Endothelial cell (in vitro differentiated cells): ENCODE data around the gene ZNF175. TPM values are rescaled to one million over a fixed set of nuclear protein-coding genes. Genes with fewer than 3 reads are reported as not detected.

Source experiments
- DNase-seq: peaks from one replicate; pipeline ENCODE4 v3.0.0; 2021; ENCODE audit warnings: low spot score
- H3K27ac Mint-ChIP-seq: one replicate; pipeline ENCODE4 v1.8.0; 2021; ENCODE audit warnings: mixed read lengths, inconsistent platforms; ENCODE audit not compliant: unreplicated experiment
- H3K27me3 Mint-ChIP-seq: one replicate; pipeline ENCODE4 v1.8.0; 2021; ENCODE audit warnings: mild to moderate bottlenecking, moderate library complexity, mixed read lengths, inconsistent platforms; ENCODE audit not compliant: unreplicated experiment
- H3K36me3 Mint-ChIP-seq: one replicate; pipeline ENCODE4 v1.8.0; 2021; ENCODE audit warnings: mild to moderate bottlenecking, low read depth, mixed read lengths, inconsistent platforms; ENCODE audit not compliant: unreplicated experiment
- H3K4me1 Mint-ChIP-seq: one replicate; pipeline ENCODE4 v1.8.0; 2021; ENCODE audit warnings: mild to moderate bottlenecking, mixed read lengths, inconsistent platforms; ENCODE audit not compliant: unreplicated experiment
- H3K4me3 Mint-ChIP-seq: one replicate; pipeline ENCODE4 v1.8.0; 2021; ENCODE audit warnings: mild to moderate bottlenecking, mixed read lengths, inconsistent platforms; ENCODE audit not compliant: unreplicated experiment
- H3K9me3 Mint-ChIP-seq: one replicate; pipeline ENCODE4 v1.8.0; 2021; ENCODE audit warnings: mixed read lengths, inconsistent platforms; ENCODE audit not compliant: unreplicated experiment
- CTCF ChIP-seq: fragments of 200-600 bp; sonication (generic); IDR thresholded peaks from one replicate; pipeline ENCODE4 v1.5.0; 2021; ENCODE audit warnings: antibody characterized with exemption; ENCODE audit not compliant: unreplicated experiment
- total RNA-seq: library from RNA; stranded (reverse); fragmentation: NEBNext Ultra II Directional; extraction: Animal tissue kit (Norgen Biotek cat#: 25700); gene quantifications from one replicate; pipeline ENCODE4 v1.2.1, GENCODE V29; 2021; ENCODE audit not compliant: unreplicated experiment

ZNF175 gene
- total RNA-seq, 1 donor from 2014 or later, result 18.3 TPM

- DNase-seq, result peak; percentile 92
- Mint-ChIP-seq H3K27me3 (peaks cover 9% of the 10 kb centered on the region), H3K36me3 (no peaks in the 10 kb centered on the region), H3K4me3 (no peak overlapping the region), H3K9me3 (no peaks in the 10 kb centered on the region), H3K27ac (no peak overlapping the region), H3K4me1 (peaks cover 26% of the 10 kb centered on the region)
- TF ChIP-seq CTCF, result no peak
These were observed 17.9 kb upstream of the ZNF175 start for GRCh38 chr19:51552996-51553725.

- no peak for DNase-seq
- Mint-ChIP-seq H3K27ac (no peak overlapping the region), H3K36me3 (no peaks in the 10 kb centered on the region), H3K27me3 (peaks cover 5% of the 10 kb centered on the region), H3K4me3 (peak overlapping the region; percentile 16), H3K4me1 (no peaks in the 10 kb centered on the region), H3K9me3 (no peaks in the 10 kb centered on the region)
- TF ChIP-seq CTCF, result no peak
These were observed 11.8 kb upstream of the ZNF175 start for GRCh38 chr19:51559240-51559639.

- Mint-ChIP-seq H3K4me3 (no peak overlapping the region), H3K36me3 (no peaks in the 10 kb centered on the region), H3K4me1 (no peaks in the 10 kb centered on the region), H3K9me3 (no peaks in the 10 kb centered on the region), H3K27ac (no peak overlapping the region), H3K27me3 (peaks cover 8% of the 10 kb centered on the region)
- TF ChIP-seq CTCF, result no peak
- no peak for DNase-seq
These were observed 10.7 kb upstream of the ZNF175 start for GRCh38 chr19:51560339-51560738.

DNA sequence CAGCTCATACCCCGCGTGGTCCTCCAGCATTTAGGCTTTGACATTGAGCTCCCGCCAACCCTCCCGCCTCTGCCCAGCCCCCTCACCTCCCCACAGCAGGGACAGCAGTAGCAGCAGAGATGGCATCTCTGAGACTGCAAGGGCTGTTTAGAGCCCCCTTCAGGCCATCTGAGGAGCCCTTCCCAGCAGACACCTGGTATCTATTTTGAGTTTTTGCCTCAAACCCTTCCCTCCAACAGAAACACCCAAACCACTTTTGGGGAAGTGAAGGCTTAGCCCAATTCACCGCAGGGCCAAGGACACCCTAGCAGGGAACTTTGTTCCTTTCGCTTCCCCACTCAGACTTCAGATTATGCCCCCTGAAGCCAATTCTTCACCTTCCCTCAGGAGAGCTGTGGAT is 6.3 kb upstream of the ZNF175 start:
- H3K27me3 Mint-ChIP-seq, result peaks cover 2% of the 10 kb centered on the region
- no peak overlapping the region for H3K27ac Mint-ChIP-seq
- no peaks in the 10 kb centered on the region for H3K36me3 Mint-ChIP-seq
- no peak for TF ChIP-seq CTCF
- H3K4me1 Mint-ChIP-seq, result no peaks in the 10 kb centered on the region
- no peak for DNase-seq
- H3K4me3 Mint-ChIP-seq, result no peak overlapping the region
- no peaks in the 10 kb centered on the region for H3K9me3 Mint-ChIP-seq

- Mint-ChIP-seq H3K9me3 (no peaks in the 10 kb centered on the region), H3K27ac (no peak overlapping the region), H3K4me3 (no peak overlapping the region), H3K4me1 (no peaks in the 10 kb centered on the region), H3K27me3 (peaks cover 2% of the 10 kb centered on the region), H3K36me3 (no peaks in the 10 kb centered on the region)
- no peak for DNase-seq
- TF ChIP-seq CTCF, result no peak
These were observed 5.5 kb upstream of the ZNF175 start for GRCh38 chr19:51565583-51565982.
